Subcutaneous abdominal adipose tissue (tissue), 5 donors: Measurements from ENCODE around the gene ENO3.
A peak's percentile ranks its signal among the peaks of the same experiment; 100 is the strongest.

Experiments used
- H3K27ac ChIP-seq: one replicate; pipeline ENCODE4 v1.7.0; 2013; ENCODE audit warnings: low read depth, mild to moderate bottlenecking, inconsistent platforms, low read length, moderate library complexity
- H3K27me3 ChIP-seq, 5 donors: one replicate each; pipeline ENCODE4 v1.7.0; 2013; ENCODE audit warnings: low read length in 5 of 5, inconsistent platforms in 1 of 5; ENCODE audit not compliant: control insufficient read depth in 5 of 5, insufficient read depth in 4 of 5
- H3K36me3 ChIP-seq, 5 donors: one replicate each; pipeline ENCODE4 v1.7.0; 2013; ENCODE audit warnings: low read length in 5 of 5; ENCODE audit not compliant: control insufficient read depth in 5 of 5, insufficient read depth in 5 of 5
- H3K4me1 ChIP-seq, 5 donors: one replicate each; pipeline ENCODE4 v1.7.0; 2013; ENCODE audit warnings: low read length in 5 of 5, mild to moderate bottlenecking in 3 of 5, moderate library complexity in 1 of 5; ENCODE audit not compliant: control insufficient read depth in 5 of 5, insufficient read depth in 5 of 5
- H3K4me3 ChIP-seq, 5 donors: one replicate each; pipeline ENCODE4 v1.7.0; 2013; ENCODE audit warnings: low read length in 5 of 5, low read depth in 1 of 5
- H3K9ac ChIP-seq, 5 donors: one replicate each; pipeline ENCODE4 v1.7.0; 2013; ENCODE audit warnings: low read length in 5 of 5, mild to moderate bottlenecking in 4 of 5, moderate library complexity in 3 of 5
- H3K9me3 ChIP-seq, 5 donors: one replicate each; pipeline ENCODE4 v1.7.0; 2013; ENCODE audit warnings: low read length in 5 of 5; ENCODE audit not compliant: control insufficient read depth in 5 of 5
- donor health status: healthy.
- donor health status: healthy.
- donor health status: healthy.
- donor health status: healthy.
- donor health status: healthy.

ENO3 gene

DNA sequence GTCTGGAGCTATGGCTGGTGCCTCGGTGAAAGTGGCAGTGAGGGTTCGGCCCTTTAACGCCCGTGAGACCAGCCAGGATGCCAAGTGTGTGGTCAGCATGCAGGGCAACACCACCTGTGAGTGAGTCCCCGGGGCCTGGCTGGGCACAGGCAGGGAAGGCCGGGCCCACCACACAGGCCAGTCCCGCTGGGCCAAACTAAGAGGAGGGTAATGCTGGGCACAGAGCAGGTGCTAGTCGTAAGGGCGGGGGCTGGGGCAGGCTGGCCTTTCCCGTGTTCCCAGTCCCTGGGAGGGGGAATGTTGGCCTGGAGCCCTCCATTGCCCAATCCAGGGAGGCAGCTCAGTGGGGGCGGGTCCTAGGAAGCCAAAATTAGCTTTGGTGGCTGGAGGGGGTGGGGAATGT lies 49.3 kb downstream of the ENO3 start:
- no peak overlapping the region for H3K27ac ChIP-seq
- no peaks in the 10 kb centered on the region for H3K27me3 ChIP-seq
- H3K36me3 ChIP-seq, result peaks cover 3 to 44% (median 41%) of the 10 kb centered on the region in 5 donors
- peaks cover 8 to 34% (median 33%) of the 10 kb centered on the region in 5 donors for H3K4me1 ChIP-seq
- H3K9me3 ChIP-seq, result no peaks in the 10 kb centered on the region
- peak overlapping the region in 3 of 5 donors; percentile 43 to 93 (median 92) for H3K9ac ChIP-seq
- peak overlapping the region in 2 of 5 donors; percentile 36 to 95 for H3K4me3 ChIP-seq

DNA sequence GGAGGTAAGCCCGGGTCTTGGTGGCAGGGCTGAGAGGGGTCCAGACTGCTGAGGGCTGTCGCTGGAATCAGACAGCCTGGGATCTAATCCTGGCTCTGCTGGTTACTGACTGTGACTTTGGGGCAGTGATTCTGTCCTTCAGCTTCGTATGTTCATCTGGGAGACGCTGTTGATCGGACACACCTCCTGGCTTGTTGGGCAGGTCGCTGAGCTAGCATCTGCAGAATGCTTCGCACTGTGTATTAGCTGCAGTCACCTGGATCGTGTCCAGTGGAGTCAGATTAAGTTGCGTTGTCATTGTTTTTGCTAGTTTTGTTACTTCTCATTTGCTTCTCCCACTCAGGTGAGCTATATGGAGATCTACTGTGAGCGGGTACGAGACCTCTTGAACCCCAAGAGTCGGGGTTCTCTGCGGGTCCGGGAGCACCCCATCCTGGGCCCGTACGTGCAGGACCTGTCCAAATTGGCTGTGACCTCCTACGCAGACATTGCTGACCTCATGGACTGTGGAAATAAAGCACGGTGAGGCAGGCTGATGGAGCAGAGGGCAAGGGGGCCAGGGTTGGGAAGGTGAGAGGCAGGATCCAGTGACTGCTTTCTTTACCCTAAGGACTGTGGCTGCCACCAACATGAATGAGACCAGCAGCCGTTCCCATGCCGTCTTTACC lies 51.3 kb downstream of the ENO3 start:
- Histone ChIP-seq H3K36me3 (peaks cover 6 to 63% (median 56%) of the 10 kb centered on the region in 5 donors), H3K4me1 (peaks cover 8 to 27% (median 26%) of the 10 kb centered on the region in 5 donors), H3K27me3 (no peaks in the 10 kb centered on the region), H3K4me3 (no peak overlapping the region), H3K9ac (no peak overlapping the region), H3K27ac (no peak overlapping the region), H3K9me3 (no peaks in the 10 kb centered on the region)

DNA sequence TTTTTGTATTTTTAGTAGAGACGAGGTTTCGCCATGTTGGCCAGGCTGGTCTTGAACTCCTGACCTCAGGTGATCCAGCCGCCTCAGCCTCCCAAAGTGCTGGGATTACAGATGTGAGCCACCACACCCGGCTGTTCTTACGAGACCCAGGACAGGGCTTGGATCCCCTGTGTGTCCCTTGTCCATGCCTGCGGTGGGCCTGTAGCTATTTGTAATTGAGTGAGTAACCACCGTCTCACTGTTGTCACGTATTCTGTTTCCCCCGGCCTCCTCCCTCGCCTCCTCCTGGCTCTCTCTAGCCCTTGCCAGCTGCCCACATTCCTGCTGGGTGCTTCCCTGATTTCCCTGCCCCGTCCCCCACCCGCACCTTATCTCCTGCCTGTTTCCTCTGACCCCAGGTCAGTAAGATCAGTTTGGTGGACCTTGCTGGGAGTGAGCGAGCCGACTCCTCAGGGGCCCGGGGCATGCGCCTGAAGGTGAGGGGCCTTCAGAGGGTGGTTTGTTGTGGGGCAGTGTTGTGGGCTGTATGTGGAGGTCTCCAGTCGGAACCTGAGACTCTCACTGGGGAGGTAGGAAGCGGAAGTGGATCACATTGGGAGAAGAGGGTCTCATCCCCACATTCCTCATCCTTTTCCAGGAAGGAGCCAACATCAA lies 52.4 kb downstream of the ENO3 start:
- H3K9me3 ChIP-seq, result no peaks in the 10 kb centered on the region
- no peaks in the 10 kb centered on the region for H3K27me3 ChIP-seq
- no peak overlapping the region for H3K27ac ChIP-seq
- peaks cover 8 to 74% (median 67%) of the 10 kb centered on the region in 5 donors for H3K36me3 ChIP-seq
- H3K4me1 ChIP-seq, result peaks cover 8 to 24% (median 24%) of the 10 kb centered on the region in 5 donors
- no peak overlapping the region for H3K4me3 ChIP-seq
- H3K9ac ChIP-seq, result no peak overlapping the region
